GM13977 (cell line): ENCODE measurements around the gene PIEZO1.

ENCODE experiments used
- DNase-seq: peaks from one replicate; pipeline ENCODE4 v3.0.0; 2012; ENCODE audit warnings: low spot score
- CTCF ChIP-seq: IDR thresholded peaks from 2 replicates; pipeline ENCODE4 v1.5.1; 2012; ENCODE audit warnings: mild to moderate bottlenecking, control low read depth; ENCODE audit not compliant: insufficient read depth; ENCODE audit errors: extremely low read depth, missing control alignments
- in situ Hi-C: fragments of 300-500 bp; cut with MboI; formaldehyde crosslinking; loops from one replicate; pipeline ENCODE4 v1.12.0; 2022; ENCODE audit warnings: low sequenced_read_pairs, low pct_unique_long_range_greater_than_20kb, mixed read lengths, inconsistent platforms; ENCODE audit not compliant: unreplicated experiment

The PIEZO1 gene

GRCh38 chr16:88715312-88716190 lies 69.5 kb downstream of the PIEZO1 start:
- in situ Hi-C loops = no loop called here
- no peak for DNase-seq
- TF ChIP-seq CTCF = no peak

- DNase-seq = no peak
- TF ChIP-seq CTCF = no peak
- in situ Hi-C loops = no loop called here
These were observed 70.4 kb downstream of the PIEZO1 start for GRCh38 chr16:88714420-88715302.

GRCh38 chr16:88713568-88714419 lies 71.2 kb downstream of the PIEZO1 start:
- TF ChIP-seq CTCF = no peak
- in situ Hi-C loops = no loop called here
- no peak for DNase-seq

GRCh38 chr16:88713054-88713453 lies 72.0 kb downstream of the PIEZO1 start:
- no peak for TF ChIP-seq CTCF
- no peak for DNase-seq
- in situ Hi-C loops = no loop called here

- in situ Hi-C loops = no loop called here
- no peak for TF ChIP-seq CTCF
- DNase-seq = no peak
These were observed 72.5 kb downstream of the PIEZO1 start for GRCh38 chr16:88712362-88712979.
